HG02610 (cell line): ENCODE results near the gene TBR1.

Experiments
- ATAC-seq: cut with Tn5 transposase; IDR thresholded peaks from one replicate; pipeline ENCODE4 v1.9.1; 2021; ENCODE audit warnings: mild to moderate bottlenecking, moderate library complexity; ENCODE audit not compliant: unreplicated experiment

Gene TBR1

DNA sequence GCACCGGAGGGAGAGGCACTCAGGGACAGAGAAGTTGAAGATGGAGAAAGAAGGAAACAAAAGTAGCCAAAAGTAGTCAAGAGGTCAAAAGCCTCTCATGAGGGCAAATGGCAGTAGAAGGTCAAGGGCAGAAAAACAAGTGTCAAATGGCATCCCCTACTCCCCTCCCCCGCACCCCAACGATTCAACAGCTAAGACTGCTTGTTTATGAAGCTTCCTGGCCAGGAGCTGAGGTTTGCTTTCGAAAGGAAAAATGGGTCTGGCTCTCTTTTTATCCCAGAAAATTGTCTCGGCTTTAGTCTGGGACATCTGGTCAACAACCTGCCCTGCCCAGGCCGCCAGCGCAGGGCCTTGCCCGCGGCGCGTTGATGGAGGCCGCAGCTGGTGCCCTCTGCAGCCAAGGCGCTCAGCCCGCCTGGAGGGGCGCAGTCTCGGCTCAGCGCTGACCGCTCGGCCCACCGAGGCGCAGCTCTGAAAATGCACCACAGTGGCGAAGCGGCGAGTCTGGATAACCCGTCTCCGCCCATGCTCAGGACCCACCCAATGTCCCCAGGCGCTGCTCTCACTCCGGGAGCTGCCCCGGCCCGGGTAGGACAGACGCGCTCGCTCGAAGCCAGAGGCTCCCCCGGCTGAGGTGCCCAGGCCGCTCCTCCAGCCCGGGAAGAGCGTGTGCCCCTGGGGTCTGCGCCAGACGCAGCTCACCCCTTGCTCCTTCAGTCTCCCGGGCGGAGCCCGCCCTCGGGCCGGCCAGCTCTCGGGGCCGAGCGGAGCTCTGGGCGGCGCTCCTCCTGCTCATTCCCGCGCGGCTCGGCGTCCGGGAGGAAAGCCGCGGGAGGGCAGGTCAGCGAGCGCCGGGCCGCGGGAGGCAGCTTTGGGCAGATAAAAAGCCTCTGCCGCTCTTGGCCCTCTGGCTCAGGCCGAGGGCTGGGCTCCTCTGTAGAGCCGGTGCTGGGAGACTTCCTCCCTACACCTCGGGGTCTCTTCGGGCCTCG lies 1.8 kb upstream of the TBR1 start:
- ATAC-seq: peak; percentile 32

DNA sequence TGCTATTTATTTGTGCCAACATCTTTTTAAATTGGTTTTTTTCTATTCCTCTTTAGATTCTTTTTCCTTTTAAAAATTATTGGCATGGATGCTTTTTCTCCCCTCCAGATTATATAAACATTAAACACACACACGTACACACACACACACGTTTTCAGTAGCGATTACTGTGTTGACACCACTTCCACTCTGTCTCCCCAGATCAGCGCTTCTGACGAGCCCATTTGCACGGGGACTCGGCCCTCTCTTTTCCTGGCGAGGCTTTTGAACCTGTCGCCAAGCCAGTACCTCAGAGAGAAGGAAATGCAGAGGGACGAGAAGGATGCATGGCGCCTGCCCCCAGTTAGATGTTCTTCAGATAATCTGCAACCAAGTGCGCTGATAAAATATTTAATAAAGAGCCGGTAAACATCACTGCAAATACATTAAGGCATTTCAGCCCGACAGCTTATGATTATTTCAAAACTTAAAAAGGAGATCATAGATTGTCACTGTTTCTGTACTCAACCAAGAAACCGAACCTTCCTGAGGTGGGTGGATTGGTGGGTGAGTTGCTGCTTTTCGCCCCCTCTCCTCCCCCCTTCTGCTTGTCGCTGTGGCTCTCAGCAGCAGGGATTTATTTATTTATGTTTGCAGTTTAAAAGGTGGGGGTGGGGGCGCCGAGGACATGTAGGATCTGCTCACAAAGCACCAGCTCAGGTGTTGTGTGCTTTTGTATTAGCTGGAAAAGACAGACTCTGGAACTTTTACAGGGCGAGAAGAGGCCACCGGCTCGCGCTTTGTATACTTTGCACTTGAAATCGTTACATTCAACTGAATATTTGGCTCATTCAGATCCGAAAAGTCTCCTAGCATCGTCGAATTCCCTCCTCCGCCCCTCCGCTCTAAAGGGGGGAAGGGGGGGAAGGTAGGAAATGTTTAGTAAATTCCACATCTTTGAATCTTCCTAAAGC lies 787 bp upstream of the TBR1 start:
- ATAC-seq: peak; percentile 30

DNA sequence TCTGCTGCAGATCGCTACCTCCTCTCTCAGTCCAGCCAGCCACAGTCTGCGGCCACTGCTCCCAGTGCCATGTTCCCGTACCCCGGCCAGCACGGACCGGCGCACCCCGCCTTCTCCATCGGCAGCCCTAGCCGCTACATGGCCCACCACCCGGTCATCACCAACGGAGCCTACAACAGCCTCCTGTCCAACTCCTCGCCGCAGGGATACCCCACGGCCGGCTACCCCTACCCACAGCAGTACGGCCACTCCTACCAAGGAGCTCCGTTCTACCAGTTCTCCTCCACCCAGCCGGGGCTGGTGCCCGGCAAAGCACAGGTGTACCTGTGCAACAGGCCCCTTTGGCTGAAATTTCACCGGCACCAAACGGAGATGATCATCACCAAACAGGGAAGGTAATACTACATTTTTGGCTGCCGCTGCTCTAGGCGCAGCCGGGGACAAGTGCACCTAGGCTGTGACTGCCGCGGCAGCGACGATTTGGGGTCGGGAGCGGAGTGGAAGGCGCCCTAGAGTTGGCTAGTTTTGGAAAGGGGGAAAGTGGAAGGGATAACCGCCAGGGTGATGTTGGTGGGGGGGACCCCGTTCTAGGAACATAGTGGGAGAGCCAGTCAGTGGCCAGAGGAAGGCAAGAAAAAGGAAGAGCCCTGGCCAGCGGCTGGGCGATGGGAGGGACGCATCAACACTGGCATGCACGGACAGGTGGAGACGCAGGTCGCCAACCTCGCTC lies 776 bp downstream of the TBR1 start:
- ATAC-seq: no peak

DNA sequence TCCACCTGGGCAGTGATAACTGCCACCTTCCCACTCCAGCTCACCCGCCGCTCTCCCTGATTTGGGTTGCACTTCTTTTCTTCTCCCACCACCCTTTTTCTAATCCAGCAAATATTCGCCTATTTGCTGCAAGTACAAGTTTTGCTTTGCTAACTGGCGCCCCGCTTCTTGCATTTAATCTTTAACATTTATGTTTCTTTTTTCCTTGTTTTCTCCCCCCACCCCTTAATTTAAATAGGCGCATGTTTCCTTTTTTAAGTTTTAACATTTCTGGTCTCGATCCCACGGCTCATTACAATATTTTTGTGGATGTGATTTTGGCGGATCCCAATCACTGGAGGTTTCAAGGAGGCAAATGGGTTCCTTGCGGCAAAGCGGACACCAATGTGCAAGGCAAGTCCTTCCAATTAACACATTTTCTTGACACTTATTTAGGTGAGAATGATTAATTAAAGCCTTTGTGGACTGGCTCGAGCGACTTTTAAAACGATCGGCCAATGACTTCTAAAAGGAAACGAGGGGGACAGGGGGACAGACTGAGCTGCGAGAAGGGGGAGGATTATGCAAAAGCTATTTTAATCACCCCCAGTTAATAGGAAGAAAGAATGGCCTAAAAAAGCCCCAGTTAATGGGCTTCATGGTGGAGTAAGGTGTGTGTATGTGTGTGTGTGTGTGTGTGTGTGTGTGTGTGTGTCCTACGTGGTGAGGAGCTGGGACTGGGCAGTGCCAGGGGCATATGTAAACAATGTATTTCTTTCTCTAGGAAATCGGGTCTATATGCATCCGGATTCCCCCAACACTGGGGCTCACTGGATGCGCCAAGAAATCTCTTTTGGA lies 1.6 kb downstream of the TBR1 start:
- ATAC-seq: no peak

DNA sequence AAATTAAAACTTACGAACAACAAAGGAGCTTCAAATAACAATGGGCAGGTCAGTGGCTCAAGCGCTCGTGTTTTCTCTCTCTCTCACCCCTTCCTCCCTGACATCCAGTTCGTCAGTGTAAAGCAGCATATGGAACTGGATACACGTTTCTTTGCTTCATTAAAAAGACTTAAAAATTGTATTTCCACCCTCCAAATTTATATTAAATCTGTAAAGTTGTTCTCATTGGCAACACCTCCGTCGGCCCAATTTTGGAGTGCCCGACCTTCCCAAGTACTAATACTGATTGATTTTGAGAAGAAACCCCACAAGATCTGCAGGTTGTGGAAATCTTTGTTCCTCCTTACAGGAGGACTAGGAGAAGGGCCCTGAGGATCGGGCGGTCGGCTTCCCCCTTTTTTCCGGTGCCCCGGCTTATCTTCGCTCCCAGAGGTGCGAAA lies 2.2 kb downstream of the TBR1 start:
- no peak for ATAC-seq

DNA sequence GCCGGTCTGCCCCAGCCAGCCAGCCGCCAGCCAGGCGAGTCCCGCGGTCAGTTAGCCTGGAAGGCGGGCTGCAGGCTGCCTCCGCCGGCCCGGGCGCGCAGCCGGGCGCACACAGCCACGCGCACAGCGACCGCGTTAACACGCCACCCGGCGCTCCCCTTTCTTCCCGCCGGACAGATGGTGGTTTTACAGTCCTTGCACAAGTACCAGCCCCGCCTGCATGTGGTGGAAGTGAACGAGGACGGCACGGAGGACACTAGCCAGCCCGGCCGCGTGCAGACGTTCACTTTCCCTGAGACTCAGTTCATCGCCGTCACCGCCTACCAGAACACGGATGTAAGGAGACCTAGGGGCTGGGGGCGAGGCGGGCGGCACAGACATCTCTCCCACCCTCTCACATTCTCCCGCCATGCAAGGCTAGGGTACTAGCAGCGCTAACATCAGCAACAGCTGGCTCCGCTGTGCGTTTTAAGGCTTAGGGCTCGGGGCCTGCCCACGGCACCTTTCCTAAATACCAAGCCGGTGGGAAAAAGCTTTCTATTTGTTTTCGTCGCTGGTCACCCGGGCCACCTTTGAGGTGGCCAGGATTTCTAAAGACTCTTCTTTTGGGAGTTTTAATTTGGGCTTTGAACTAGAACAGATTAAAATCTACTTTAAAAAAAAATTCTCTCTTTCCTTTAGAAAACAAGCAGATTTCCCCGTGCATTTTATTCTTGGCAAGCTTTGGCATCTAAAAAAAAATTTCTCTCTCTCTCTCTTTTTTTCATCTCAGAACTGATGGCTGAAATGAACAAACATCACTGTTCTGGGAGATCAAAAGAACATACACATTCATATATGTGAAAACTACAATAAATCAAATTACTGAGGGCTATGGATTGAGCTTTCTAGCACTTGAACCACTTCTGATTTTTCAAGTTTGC lies 2.9 kb downstream of the TBR1 start:
- no peak for ATAC-seq

DNA sequence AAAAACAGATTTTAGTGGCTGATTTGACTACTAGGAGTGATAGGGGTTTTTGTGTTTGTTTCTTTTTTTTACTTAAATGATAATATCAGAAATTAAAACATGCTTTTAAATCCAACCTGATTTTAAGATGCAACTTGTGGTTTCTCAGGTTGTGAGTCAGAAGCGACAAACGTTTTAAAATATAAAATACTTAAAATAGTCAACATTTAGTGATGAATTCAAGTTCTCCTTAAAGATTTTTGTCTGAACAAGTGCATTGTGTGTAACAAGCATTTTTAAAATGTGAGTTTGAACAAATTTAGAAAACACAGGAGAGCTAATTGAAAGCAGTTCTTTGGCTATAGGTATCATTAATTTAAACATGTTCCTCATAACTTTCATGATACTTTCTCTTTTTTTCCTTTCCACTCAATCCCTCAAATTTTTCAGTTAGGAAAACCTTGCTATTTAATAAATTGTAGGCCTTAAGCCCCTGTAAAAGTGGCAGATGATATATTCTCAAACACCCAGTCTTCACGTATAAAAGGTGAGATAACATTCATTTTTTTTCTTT lies 3.6 kb downstream of the TBR1 start:
- no peak for ATAC-seq

DNA sequence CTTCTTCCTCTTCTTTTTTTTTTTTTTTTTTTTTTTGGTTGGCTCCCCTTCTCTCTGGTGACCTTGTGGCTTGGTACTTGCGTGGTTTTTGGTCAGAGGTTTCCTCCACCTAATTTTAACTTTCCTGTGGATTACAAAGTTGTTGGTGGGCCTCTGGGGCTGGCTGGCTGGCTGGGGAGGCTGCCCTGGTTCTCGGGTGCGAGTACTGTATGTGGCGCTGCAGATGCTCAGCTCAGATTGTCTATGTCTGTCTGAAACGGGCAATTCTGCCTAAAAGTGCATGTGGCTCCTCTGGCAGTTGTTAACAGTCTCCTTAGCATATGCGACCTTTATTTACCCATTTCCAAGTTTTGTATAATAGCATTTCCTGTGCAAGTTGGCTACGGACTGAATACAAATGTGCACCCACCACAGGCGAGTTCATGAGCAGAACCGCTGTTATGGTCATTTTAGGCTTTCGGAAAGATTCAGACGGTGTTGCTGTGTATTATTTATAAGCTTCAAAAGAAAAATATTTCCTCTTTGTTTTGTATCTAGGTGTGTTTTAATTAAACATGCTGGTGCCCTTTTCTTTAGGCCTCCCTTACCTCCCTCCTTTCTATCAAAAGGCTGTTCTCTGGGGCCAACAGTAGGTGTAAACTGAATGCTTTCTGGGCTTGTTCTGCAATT lies 4.4 kb downstream of the TBR1 start:
- no peak for ATAC-seq

DNA sequence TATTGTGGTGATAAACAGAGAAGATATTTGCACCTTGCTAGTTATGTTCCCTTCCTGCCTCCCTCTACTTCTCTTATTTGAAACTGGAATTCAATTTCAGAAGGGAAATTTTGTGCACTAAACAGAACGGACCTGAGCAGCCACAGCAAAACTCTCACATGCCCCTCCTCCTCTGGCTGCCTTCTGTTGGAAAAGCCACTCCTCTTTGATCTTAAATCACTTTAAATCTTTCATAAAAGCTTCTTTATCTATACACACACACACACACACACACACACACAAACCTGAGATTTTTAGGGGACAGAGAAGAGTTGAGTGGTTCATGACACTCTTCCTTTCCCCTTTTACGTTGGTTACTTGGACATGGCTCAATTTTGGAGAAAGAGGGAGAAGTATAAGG lies 5.6 kb downstream of the TBR1 start:
- no peak for ATAC-seq

DNA sequence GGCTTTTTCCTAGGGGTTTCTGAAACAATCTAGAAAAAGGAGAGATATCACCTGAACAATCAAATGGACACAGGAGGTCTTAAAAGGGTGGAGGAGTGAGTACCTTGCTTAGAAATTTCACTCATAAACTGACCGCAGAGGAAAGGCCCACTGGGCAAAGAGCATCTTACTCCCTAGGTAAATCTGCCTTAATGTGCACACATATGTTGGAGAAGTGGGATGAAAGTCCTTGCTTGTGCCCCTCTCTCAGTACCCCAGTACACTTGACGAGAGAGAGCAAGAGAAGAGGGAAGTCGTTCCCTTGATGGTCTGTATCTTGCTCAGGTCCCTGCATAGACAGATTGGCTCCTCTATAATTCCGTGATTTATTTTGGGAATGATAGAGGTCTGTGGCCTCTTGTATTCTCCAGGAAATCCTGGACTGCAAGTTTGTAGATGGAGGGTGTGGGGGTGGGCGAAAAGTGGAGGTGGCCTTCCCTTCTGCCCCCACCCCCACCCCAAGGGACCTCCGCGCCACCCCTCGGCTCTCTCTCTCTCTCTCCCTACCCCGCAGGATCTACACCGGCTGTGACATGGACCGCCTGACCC lies 6.8 kb downstream of the TBR1 start:
- no peak for ATAC-seq

DNA sequence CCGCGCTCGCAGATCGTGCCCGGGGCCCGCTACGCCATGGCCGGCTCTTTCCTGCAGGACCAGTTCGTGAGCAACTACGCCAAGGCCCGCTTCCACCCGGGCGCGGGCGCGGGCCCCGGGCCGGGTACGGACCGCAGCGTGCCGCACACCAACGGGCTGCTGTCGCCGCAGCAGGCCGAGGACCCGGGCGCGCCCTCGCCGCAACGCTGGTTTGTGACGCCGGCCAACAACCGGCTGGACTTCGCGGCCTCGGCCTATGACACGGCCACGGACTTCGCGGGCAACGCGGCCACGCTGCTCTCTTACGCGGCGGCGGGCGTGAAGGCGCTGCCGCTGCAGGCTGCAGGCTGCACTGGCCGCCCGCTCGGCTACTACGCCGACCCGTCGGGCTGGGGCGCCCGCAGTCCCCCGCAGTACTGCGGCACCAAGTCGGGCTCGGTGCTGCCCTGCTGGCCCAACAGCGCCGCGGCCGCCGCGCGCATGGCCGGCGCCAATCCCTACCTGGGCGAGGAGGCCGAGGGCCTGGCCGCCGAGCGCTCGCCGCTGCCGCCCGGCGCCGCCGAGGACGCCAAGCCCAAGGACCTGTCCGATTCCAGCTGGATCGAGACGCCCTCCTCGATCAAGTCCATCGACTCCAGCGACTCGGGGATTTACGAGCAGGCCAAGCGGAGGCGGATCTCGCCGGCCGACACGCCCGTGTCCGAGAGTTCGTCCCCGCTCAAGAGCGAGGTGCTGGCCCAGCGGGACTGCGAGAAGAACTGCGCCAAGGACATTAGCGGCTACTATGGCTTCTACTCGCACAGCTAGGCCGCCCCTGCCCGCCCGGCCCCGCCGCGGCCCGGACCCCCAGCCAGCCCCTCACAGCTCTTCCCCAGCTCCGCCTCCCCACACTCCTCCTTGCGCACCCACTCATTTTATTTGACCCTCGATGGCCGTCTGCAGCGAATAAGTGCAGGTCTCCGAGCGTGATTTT lies 7.6 kb downstream of the TBR1 start:
- no peak for ATAC-seq

DNA sequence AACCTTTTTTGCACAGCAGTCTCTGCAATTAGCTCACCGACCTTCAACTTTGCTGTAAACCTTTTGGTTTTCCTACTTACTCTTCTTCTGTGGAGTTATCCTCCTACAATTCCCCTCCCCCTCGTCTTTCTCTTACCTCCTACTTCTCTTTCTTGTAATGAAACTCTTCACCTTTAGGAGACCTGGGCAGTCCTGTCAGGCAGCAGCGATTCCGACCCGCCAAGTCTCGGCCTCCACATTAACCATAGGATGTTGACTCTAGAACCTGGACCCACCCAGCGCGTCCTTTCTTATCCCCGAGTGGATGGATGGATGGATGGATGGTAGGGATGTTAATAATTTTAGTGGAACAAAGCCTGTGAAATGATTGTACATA lies 8.3 kb downstream of the TBR1 start:
- ATAC-seq: no peak

DNA sequence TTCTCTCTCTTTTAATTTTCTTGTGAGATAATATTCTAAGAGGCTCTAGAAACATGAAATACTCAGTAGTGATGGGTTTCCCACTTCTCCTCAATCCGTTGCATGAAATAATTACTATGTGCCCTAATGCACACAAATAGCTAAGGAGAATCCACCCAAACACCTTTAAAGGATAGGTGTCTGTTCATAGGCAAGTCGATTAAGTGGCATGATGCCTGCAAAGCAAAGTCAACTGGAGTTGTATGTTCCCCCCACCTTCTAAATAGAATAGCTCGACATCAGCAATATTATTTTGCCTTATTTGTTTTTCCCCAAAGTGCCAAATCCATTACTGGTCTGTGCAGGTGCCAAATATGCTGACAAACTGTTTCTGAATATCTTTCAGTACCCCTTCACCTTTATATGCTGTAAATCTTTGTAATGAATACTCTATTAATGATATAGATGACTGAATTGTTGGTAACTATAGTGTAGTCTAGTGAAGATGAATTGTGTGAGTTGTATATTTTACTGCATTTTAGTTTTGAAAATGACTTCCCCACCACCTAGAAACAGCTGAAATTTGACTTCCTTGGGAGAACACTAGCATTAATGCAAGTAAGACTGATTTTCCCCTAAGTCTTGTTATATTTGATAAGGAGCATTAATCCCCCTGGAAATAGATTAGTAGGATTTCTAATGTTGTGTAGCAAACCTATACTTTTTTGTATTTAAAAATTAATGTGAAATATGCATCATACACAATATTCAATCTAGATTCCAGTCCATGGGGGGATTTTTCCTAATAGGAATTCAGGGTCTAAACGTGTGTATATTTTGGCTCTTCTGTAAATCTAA lies 9.0 kb downstream of the TBR1 start:
- no peak for ATAC-seq

DNA sequence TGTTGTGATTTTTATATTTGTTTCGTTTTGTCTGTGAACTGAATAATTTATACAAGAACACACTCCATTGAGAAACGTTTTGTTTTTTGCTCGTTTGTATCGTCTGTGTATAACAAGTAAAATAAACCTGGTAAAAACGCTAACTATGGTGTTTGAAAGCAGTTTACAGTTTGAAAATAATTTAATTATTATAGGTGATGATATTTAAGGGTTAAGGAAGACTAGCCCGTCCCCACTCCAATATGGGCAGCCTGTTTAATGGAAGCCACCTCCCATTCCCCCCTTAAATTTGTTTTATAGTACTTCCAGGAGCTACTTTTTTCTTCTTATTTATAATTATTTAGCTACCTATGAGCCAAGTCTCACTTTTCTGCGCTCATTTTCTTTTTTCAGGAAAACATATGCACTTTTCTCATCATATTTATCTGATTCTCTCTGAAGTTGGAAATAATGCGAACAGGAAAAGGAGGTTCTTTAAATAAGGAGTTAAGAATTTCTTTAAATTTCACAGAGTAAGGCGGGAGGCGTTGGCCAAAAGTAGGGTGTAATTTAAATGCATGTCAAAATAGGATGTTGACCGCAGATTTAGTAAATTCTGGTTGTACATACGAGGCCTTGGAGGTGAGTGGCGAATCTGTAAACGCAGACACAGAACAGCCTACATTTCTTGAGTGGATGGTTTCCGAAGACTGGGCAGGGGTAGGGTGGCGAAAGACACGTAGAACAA lies 9.8 kb downstream of the TBR1 start:
- no peak for ATAC-seq

DNA sequence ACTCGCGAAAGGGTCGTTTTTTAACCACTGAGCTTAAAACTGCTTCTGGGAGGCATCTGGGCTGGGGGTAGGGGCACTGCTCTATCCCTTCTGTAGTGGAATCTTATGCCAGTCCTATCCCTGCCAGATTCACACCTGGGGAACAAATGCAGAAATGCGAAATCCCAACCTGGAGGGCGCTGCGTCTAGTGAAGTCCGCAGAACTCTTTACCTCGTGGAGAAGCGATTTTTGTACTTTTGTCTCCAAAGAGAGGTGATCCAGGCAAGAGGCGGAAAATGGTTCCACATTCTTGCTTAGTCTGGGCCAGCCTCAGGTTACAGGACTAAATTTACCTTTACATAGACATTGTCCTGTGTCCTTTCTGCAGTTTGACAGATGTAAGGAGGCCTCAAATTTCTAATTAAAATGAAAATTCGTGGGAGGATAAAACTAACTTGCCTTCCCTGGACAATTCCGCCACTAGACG lies 10.4 kb downstream of the TBR1 start:
- no peak for ATAC-seq
